ENCODE results near the gene ALPK3. TPM values are rescaled to one million over a fixed set of nuclear protein-coding genes. Genes with fewer than 3 reads are reported as not detected.

The ALPK3 gene
- total RNA-seq, 1 donor from 2014 or later: 54.5 TPM

GRCh38 chr15:84793431-84794161, 23.6 kb upstream of the ALPK3 start:
- TF ChIP-seq CTCF (IDR thresholded peaks at IDR 0.05; ENCODE audit: insufficient read depth, low read length, poor library complexity, severe bottlenecking): no peak
- Histone ChIP-seq H3K27me3 (ENCODE audit: control insufficient read depth, insufficient read depth, low read length) (no peaks in the 10 kb centered on the region), H3K4me3 (ENCODE audit: low read depth, low read length) (no peak overlapping the region), H3K36me3 (ENCODE audit: control insufficient read depth, insufficient read depth, low read length) (peaks cover 8% of the 10 kb centered on the region)
- DNase-seq (ENCODE audit: low read depth): no peak

GRCh38 chr15:84794162-84794547, 23.0 kb upstream of the ALPK3 start:
- H3K27me3 ChIP-seq (ENCODE audit: control insufficient read depth, insufficient read depth, low read length): no peaks in the 10 kb centered on the region
- no peak for DNase-seq (ENCODE audit: low read depth)
- TF ChIP-seq CTCF (IDR thresholded peaks at IDR 0.05; ENCODE audit: insufficient read depth, low read length, poor library complexity, severe bottlenecking): no peak

GRCh38 chr15:84795186-84795585, 22.0 kb upstream of the ALPK3 start:
- TF ChIP-seq CTCF (IDR thresholded peaks at IDR 0.05; ENCODE audit: insufficient read depth, low read length, poor library complexity, severe bottlenecking): no peak
- peaks cover 10% of the 10 kb centered on the region for H3K36me3 ChIP-seq (ENCODE audit: control insufficient read depth, insufficient read depth, low read length)
- DNase-seq (ENCODE audit: low read depth): no peak

More at GRCh38 chr15:84794162-84794547, 23.0 kb upstream of the ALPK3 start:
- peaks cover 8% of the 10 kb centered on the region for H3K36me3 ChIP-seq (ENCODE audit: control insufficient read depth, insufficient read depth, low read length)
- no peak overlapping the region for H3K4me3 ChIP-seq (ENCODE audit: low read depth, low read length)

GRCh38 chr15:84797212-84797611, 19.9 kb upstream of the ALPK3 start:
- no peak for TF ChIP-seq CTCF (IDR thresholded peaks at IDR 0.05; ENCODE audit: insufficient read depth, low read length, poor library complexity, severe bottlenecking)
- Histone ChIP-seq H3K4me3 (ENCODE audit: low read depth, low read length) (no peak overlapping the region), H3K36me3 (ENCODE audit: control insufficient read depth, insufficient read depth, low read length) (peaks cover 7% of the 10 kb centered on the region), H3K27me3 (ENCODE audit: control insufficient read depth, insufficient read depth, low read length) (no peaks in the 10 kb centered on the region)
- DNase-seq (ENCODE audit: low read depth): peak; percentile 57

More at GRCh38 chr15:84795186-84795585, 22.0 kb upstream of the ALPK3 start:
- Histone ChIP-seq H3K4me3 (ENCODE audit: low read depth, low read length) (no peak overlapping the region), H3K27me3 (ENCODE audit: control insufficient read depth, insufficient read depth, low read length) (no peaks in the 10 kb centered on the region)

- Histone ChIP-seq H3K36me3 (ENCODE audit: control insufficient read depth, insufficient read depth, low read length) (peaks cover 7% of the 10 kb centered on the region), H3K27me3 (ENCODE audit: control insufficient read depth, insufficient read depth, low read length) (no peaks in the 10 kb centered on the region), H3K4me3 (ENCODE audit: low read depth, low read length) (no peak overlapping the region)
- DNase-seq (ENCODE audit: low read depth): no peak
- no peak for TF ChIP-seq CTCF (IDR thresholded peaks at IDR 0.05; ENCODE audit: insufficient read depth, low read length, poor library complexity, severe bottlenecking)
Measured at GRCh38 chr15:84797801-84798200, 19.4 kb upstream of the ALPK3 start.

Measured in kidney epithelial cell (primary cell).